HG03558 (cell line): Measurements from ENCODE around the gene DNM1.

Source experiments
- ATAC-seq: cut with Tn5 transposase; IDR thresholded peaks from one replicate; pipeline ENCODE4 v1.9.1; 2021; ENCODE audit warnings: moderate number of reproducible peaks; ENCODE audit not compliant: unreplicated experiment; ENCODE audit errors: extremely low read depth

Gene DNM1

GRCh38 chr9:128247226-128247803, 44.1 kb downstream of the DNM1 start:
- ATAC-seq = no peak

- ATAC-seq = no peak
Observed at GRCh38 chr9:128249558-128249907, 46.4 kb downstream of the DNM1 start.

GRCh38 chr9:128249908-128250838, 47.0 kb downstream of the DNM1 start:
- peak; percentile 50 for ATAC-seq

- peak; percentile 19 for ATAC-seq
Observed at GRCh38 chr9:128250839-128251731, 47.9 kb downstream of the DNM1 start.

GRCh38 chr9:128251732-128252100, 48.5 kb downstream of the DNM1 start:
- ATAC-seq = no peak

- no peak for ATAC-seq
Observed at GRCh38 chr9:128252317-128253139, 49.3 kb downstream of the DNM1 start.

GRCh38 chr9:128253140-128253990, 50.2 kb downstream of the DNM1 start:
- ATAC-seq = no peak

GRCh38 chr9:128253991-128254346, 50.8 kb downstream of the DNM1 start:
- no peak for ATAC-seq

GRCh38 chr9:128254362-128254761, 51.2 kb downstream of the DNM1 start:
- no peak for ATAC-seq

- no peak for ATAC-seq
Observed at GRCh38 chr9:128254855-128255759, 51.9 kb downstream of the DNM1 start.

- ATAC-seq = no peak
Observed at GRCh38 chr9:128257086-128257825, 54.1 kb downstream of the DNM1 start.

GRCh38 chr9:128257907-128258306, 54.7 kb downstream of the DNM1 start:
- no peak for ATAC-seq

- ATAC-seq = no peak
Observed at GRCh38 chr9:128258326-128258725, 55.1 kb downstream of the DNM1 start.

- no peak for ATAC-seq
Observed at GRCh38 chr9:128259156-128259555, 56.0 kb downstream of the DNM1 start.

GRCh38 chr9:128260340-128260739, 57.2 kb downstream of the DNM1 start:
- no peak for ATAC-seq

- no peak for ATAC-seq
Observed at GRCh38 chr9:128262687-128263086, 59.5 kb downstream of the DNM1 start.

- no peak for ATAC-seq
Observed at GRCh38 chr9:128265348-128265847, 62.2 kb downstream of the DNM1 start.
